Dermis microvascular lymphatic vessel endothelial cell (primary cell): ENCODE measurements around the gene SCART1. TPM values are rescaled to one million over a fixed set of nuclear protein-coding genes. Genes with fewer than 3 reads are reported as not detected.
A peak's percentile ranks its signal among the peaks of the same experiment; 100 is the strongest.
"Not testable (repeated sequence)": the region's sequence is repeated elsewhere in the genome, so short reads cannot be mapped to it uniquely, and the experiment has no call there.

Source experiments
- DNase-seq, 2 donors: peaks; one replicate each; pipeline versions ENCODE4 v3.0.0 to v3.0.0-alpha.2; 2010; ENCODE audit warnings: low read depth in 2 of 2
- total RNA-seq: library from RNA; depleted of rRNA; stranded (reverse); fragments of >200 nt; gene quantifications from 2 replicates; pipeline ENCODE4 v1.2.1, GENCODE V29; 2014

The SCART1 gene
- total RNA-seq, 1 donor from 2014 or later, result 0.26 TPM

GRCh38 chr10:133431888-133432613 lies 21.7 kb upstream of the SCART1 start:
- DNase-seq, result not testable (repeated sequence)

- DNase-seq, result not testable (repeated sequence)
These were observed 21.0 kb upstream of the SCART1 start for GRCh38 chr10:133432789-133433188.

- DNase-seq, result peak; percentile 4 to 22
These were observed 15.0 kb upstream of the SCART1 start for GRCh38 chr10:133438711-133439273.

- no peak for DNase-seq
These were observed 14.0 kb upstream of the SCART1 start for GRCh38 chr10:133439517-133440461.

- DNase-seq, result no peak
These were observed 13.0 kb upstream of the SCART1 start for GRCh38 chr10:133440633-133441285.

- not testable (repeated sequence) for DNase-seq
These were observed 12.4 kb upstream of the SCART1 start for GRCh38 chr10:133441356-133441755.

- DNase-seq, result no peak
These were observed 12.0 kb upstream of the SCART1 start for GRCh38 chr10:133441780-133442179.

- DNase-seq, result no peak
These were observed 11.4 kb upstream of the SCART1 start for GRCh38 chr10:133442191-133442966.

GRCh38 chr10:133442967-133443924 lies 10.5 kb upstream of the SCART1 start:
- DNase-seq, result no peak

- no peak for DNase-seq
These were observed 9.1 kb upstream of the SCART1 start for GRCh38 chr10:133444342-133445267.

- no peak for DNase-seq
These were observed 8.4 kb upstream of the SCART1 start for GRCh38 chr10:133445268-133445732.

GRCh38 chr10:133445751-133446708 lies 7.7 kb upstream of the SCART1 start:
- DNase-seq, result no peak

GRCh38 chr10:133446979-133447378 lies 6.8 kb upstream of the SCART1 start:
- no peak for DNase-seq

GRCh38 chr10:133448120-133448519 lies 5.6 kb upstream of the SCART1 start:
- no peak for DNase-seq

- no peak for DNase-seq
These were observed 2.4 kb upstream of the SCART1 start for GRCh38 chr10:133451346-133451745.

- no peak for DNase-seq
These were observed 1.3 kb upstream of the SCART1 start for GRCh38 chr10:133452453-133452852.

GRCh38 chr10:133454204-133454893 lies 604 bp downstream of the SCART1 start:
- no peak for DNase-seq
